Measurements from ENCODE around the gene CATSPER3.

The CATSPER3 gene

DNA sequence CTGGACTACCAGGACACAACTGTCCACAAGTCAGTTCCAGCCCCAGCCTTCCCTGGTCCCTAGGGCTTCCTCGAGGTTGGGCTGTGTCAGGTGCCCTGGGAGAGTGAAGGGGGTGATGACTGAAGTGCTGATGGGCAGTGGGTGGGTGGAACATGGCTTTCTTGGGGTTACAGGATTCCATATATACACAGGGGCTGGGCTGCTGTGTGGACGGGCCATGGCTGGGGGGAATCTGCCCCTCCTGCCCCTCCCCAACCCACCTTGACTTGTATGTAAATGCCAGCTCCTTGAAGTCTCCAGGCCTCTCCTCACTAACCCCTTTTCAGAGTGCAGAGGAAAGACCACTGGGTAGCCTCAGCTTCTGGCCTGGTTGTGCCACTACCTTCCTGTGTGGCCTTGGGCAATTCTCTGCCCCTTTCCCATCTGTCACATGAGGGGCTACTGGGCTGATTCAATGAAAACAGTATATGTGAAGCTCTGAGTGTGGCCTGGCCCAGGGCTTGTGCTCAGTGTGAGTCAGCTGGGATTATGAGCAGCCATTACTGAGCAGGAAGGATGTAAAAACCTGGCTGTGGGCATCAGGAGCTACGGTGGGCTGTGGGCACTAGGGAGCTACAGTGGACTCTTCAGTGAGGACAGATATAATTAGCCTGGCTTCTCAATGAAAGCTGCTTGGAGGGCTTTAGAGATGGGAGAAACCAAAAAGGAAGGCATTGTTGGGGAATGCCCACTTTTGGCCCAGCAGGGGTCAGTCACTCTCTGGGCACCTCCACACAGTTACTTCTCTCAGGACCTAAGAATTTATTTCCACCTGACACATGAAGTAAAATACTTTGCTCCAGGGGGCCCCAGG, 43.0 kb downstream of the CATSPER3 start:
- H3K27ac ChIP-seq (replicated peaks), result no peak overlapping the region
- DNase-seq (ENCODE audit: low read depth in 1 of 2, low spot score in 1 of 2), result no peak

DNA sequence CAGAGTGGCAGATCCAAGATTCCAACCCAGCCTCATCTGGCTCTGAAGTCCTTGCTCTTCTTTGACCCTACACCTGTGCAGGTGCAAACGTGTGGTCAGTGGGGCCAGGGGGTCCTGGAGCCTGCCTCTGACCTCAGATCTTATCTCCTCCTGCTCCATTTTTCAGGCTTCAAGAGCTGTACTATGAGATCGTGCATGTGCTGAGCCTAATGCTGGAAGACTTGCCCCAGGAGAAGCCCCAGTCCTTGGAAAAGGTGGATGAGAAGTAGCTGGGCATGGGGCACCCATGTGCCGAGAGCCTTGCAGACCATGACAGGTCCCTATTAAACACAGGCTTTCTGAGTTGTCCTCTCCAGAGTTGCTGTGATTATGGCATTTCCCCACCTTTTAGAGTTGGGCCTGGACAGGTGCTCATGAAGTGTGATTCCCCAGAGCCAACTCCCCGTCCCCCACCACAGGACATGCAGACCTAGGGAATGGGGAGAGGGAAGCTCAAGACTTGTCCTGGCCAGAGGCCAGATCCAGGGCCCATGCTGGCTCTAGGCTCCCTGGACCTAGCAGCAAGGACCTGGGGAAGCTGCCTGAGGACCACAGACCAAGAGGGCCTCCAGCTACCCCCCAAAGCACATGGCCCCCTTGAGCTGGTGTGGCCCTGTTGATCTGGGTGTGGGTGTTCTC, 43.8 kb downstream of the CATSPER3 start:
- Histone ChIP-seq H3K27ac (replicated peaks) (no peak overlapping the region), H3K27me3 (ENCODE audit: insufficient read depth, poor library complexity, severe bottlenecking) (no peaks in the 10 kb centered on the region), H3K4me3 (replicated peaks; ENCODE audit: insufficient read depth, low read length) (no peak overlapping the region)
- DNase-seq (ENCODE audit: low read depth in 1 of 2, low spot score in 1 of 2), result no peak
- TF ChIP-seq, protein P1, sequence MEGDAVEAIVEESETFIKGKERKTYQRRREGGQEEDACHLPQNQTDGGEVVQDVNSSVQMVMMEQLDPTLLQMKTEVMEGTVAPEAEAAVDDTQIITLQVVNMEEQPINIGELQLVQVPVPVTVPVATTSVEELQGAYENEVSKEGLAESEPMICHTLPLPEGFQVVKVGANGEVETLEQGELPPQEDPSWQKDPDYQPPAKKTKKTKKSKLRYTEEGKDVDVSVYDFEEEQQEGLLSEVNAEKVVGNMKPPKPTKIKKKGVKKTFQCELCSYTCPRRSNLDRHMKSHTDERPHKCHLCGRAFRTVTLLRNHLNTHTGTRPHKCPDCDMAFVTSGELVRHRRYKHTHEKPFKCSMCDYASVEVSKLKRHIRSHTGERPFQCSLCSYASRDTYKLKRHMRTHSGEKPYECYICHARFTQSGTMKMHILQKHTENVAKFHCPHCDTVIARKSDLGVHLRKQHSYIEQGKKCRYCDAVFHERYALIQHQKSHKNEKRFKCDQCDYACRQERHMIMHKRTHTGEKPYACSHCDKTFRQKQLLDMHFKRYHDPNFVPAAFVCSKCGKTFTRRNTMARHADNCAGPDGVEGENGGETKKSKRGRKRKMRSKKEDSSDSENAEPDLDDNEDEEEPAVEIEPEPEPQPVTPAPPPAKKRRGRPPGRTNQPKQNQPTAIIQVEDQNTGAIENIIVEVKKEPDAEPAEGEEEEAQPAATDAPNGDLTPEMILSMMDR (IDR thresholded peaks at IDR 0.05; ENCODE audit: insufficient read depth, low read length), result no peak
- TF ChIP-seq, protein P2, sequence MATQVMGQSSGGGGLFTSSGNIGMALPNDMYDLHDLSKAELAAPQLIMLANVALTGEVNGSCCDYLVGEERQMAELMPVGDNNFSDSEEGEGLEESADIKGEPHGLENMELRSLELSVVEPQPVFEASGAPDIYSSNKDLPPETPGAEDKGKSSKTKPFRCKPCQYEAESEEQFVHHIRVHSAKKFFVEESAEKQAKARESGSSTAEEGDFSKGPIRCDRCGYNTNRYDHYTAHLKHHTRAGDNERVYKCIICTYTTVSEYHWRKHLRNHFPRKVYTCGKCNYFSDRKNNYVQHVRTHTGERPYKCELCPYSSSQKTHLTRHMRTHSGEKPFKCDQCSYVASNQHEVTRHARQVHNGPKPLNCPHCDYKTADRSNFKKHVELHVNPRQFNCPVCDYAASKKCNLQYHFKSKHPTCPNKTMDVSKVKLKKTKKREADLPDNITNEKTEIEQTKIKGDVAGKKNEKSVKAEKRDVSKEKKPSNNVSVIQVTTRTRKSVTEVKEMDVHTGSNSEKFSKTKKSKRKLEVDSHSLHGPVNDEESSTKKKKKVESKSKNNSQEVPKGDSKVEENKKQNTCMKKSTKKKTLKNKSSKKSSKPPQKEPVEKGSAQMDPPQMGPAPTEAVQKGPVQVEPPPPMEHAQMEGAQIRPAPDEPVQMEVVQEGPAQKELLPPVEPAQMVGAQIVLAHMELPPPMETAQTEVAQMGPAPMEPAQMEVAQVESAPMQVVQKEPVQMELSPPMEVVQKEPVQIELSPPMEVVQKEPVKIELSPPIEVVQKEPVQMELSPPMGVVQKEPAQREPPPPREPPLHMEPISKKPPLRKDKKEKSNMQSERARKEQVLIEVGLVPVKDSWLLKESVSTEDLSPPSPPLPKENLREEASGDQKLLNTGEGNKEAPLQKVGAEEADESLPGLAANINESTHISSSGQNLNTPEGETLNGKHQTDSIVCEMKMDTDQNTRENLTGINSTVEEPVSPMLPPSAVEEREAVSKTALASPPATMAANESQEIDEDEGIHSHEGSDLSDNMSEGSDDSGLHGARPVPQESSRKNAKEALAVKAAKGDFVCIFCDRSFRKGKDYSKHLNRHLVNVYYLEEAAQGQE (IDR thresholded peaks at IDR 0.05; ENCODE audit: insufficient replicate concordance, low read depth), result no peak
- no peak for TF ChIP-seq POLR2AphosphoS5 (IDR thresholded peaks at IDR 0.05; ENCODE audit: low read depth)

More for the DNA sequence above, 43.0 kb downstream of the CATSPER3 start:
- TF ChIP-seq, protein P2 (IDR thresholded peaks at IDR 0.05; ENCODE audit: insufficient replicate concordance, low read depth), result no peak
- TF ChIP-seq GABPA (IDR thresholded peaks at IDR 0.05; ENCODE audit: low read depth), result no peak
- Histone ChIP-seq H3K27me3 (ENCODE audit: insufficient read depth, poor library complexity, severe bottlenecking) (no peaks in the 10 kb centered on the region), H3K4me3 (replicated peaks; ENCODE audit: insufficient read depth, low read length) (no peak overlapping the region)

DNA sequence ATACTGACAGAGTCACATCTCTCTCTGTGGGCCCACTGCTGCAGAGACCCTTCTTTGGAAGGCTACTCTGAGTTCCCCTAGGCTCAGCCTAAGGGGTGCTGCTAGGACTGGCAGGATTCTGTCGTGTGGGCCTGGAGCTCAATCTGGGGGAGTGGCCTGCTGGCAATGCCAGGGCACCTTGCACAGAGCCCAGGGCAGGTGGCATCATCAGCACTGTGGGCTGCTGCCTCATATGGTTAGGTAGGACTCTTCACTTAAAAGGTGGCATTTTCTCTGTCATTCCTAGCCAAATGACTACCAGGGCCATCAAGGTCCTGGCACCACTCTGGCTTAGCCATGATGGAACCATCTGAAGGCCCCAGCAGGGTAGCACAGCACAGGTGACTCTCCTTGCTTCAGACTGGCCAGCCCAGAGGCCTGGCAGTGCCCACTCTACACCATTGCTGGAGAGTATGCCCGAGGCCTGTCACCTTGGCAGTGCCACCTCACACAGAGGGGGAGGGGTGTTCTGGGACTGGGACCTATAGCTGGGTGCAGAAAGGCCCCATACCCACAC, 44.4 kb downstream of the CATSPER3 start:
- no peak for TF ChIP-seq SPI1 (IDR thresholded peaks at IDR 0.05; ENCODE audit: borderline replicate concordance, low read depth)
- TF ChIP-seq, protein P2 (IDR thresholded peaks at IDR 0.05; ENCODE audit: insufficient replicate concordance, low read depth), result no peak
- TF ChIP-seq POLR2AphosphoS5 (IDR thresholded peaks at IDR 0.05; ENCODE audit: low read depth), result no peak
- no peak for TF ChIP-seq GABPA (IDR thresholded peaks at IDR 0.05; ENCODE audit: low read depth)
- TF ChIP-seq, protein P1 (IDR thresholded peaks at IDR 0.05; ENCODE audit: insufficient read depth, low read length), result no peak
- no peak for DNase-seq (ENCODE audit: low read depth in 1 of 2, low spot score in 1 of 2)
- Histone ChIP-seq H3K27me3 (ENCODE audit: insufficient read depth, poor library complexity, severe bottlenecking) (no peaks in the 10 kb centered on the region), H3K27ac (replicated peaks) (no peak overlapping the region), H3K4me3 (replicated peaks; ENCODE audit: insufficient read depth, low read length) (no peak overlapping the region)
